Urothelium cell line (cell line): Measurements from ENCODE around the gene SETDB1.

Experiments used
- DNase-seq: peaks from one replicate; pipeline ENCODE4 v3.0.0; 2011; ENCODE audit warnings: low spot score, mixed read lengths
- FAIRE-seq: peaks from 2 replicates; lab custom pipeline; 2011; peaks lifted over from hg19 to GRCh38; lab: Jason Lieb, UNC

SETDB1 gene

GRCh38 chr1:150999926-151000325 is 73.8 kb downstream of the SETDB1 start:
- no peak for FAIRE-seq
- no peak for DNase-seq

DNA sequence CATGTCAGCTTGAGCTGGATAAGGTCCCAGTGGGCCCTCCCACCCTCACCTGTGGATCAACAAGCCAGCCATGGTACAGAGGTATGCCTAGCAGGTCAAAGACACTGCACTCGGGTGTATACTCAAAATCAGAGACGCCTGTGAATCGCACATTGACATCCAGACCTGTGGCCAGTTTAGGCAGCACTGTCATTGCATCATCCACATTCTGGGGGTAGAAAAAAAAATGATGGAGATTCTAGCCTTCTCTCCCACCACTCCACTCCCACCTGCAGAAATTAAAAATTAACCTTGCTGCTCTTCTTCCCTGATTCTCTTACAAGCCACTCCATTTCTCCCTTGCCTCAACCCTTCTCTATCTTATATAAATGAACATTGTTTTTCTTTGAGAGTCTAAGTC is 74.2 kb downstream of the SETDB1 start:
- no peak for FAIRE-seq
- DNase-seq, result no peak

DNA sequence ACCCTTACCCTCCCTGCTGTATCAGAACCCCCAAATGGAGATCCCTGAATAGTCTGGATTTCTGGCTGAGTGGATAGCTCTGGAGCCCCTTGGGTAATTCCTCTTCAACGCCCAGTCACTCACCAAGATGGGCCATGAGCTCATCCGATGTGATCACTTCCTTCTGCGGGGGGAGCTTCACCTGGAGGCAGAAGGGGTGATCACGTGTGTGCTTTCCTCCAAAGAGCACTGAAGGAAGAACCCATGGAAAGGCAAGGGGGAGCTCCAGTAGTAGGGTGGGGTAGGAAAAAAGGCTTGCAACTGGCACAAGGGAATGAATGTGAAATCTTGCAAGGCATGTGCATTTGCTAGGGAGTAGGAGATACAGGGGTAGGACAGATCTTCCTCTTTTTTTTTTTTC is 75.4 kb downstream of the SETDB1 start:
- peak; percentile 37 for DNase-seq
- no peak for FAIRE-seq

- no peak for DNase-seq
- FAIRE-seq, result no peak
Measured at GRCh38 chr1:151002051-151002450, 75.9 kb downstream of the SETDB1 start.

DNA sequence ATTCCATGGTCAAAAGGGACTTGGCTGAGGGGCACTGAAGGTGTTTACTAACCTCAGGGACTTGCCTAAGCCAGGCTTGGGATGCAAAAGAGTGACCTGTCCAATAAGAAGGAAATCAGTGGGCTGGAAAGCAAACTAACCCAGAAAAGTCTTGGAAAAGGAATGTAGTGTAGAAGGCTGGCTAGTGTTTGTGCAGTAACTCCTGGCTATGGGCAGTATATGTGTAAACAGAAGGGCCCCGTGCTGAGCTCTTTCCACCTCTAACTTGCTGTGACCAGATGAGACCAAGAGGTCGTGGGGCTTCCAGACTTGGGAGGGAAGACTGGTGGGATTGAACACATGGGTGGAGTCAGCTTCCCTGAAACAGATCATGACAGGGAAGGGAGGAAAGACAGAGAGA is 76.4 kb downstream of the SETDB1 start:
- FAIRE-seq (no peak), DNase-seq (no peak)

GRCh38 chr1:151003180-151003579 is 77.0 kb downstream of the SETDB1 start:
- DNase-seq (no peak), FAIRE-seq (no peak)

GRCh38 chr1:151005729-151006319 is 79.7 kb downstream of the SETDB1 start:
- DNase-seq (no peak), FAIRE-seq (no peak)

- no peak for FAIRE-seq
Measured at GRCh38 chr1:151006327-151007052, 80.3 kb downstream of the SETDB1 start, which contains the start of gene MINDY1. MINDY1 (minus strand) TSS chr1:151006902; CDS start chr1:151002617, 4,285 bp downstream.

GRCh38 chr1:151007853-151008243 is 81.7 kb downstream of the SETDB1 start:
- no peak for DNase-seq
- FAIRE-seq, result no peak

More at GRCh38 chr1:151006327-151007052, 80.3 kb downstream of the SETDB1 start, which contains the start of gene MINDY1:
- peak; percentile 86 for DNase-seq

- no peak for FAIRE-seq
- peak; percentile 99 for DNase-seq
Measured at GRCh38 chr1:151008244-151009205, 82.4 kb downstream of the SETDB1 start, which contains the start of gene PRUNE1. PRUNE1 (plus strand) TSS chr1:151008449; CDS start chr1:151008633, 184 bp downstream.

DNA sequence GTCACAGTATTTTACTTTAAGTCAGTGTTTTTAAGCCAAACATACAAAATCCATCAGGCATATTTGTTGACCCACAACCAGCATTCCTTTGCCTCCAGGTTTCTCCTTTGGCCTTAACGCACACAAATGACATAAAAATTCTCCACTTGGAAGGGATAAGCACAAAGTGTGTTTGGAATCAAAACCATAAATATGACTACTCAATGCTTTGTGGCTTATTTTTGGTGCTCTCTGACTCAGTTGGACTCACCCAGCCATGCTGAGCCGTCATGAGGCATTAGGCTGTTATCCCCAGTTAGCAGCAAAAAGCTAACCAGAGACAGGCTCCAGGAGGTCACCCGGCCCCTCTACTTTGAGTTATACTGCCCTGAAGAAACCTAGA is 83.0 kb downstream of the SETDB1 start:
- FAIRE-seq (no peak), DNase-seq (no peak)

GRCh38 chr1:151009674-151010345 is 83.6 kb downstream of the SETDB1 start:
- no peak for DNase-seq
- FAIRE-seq, result no peak

DNA sequence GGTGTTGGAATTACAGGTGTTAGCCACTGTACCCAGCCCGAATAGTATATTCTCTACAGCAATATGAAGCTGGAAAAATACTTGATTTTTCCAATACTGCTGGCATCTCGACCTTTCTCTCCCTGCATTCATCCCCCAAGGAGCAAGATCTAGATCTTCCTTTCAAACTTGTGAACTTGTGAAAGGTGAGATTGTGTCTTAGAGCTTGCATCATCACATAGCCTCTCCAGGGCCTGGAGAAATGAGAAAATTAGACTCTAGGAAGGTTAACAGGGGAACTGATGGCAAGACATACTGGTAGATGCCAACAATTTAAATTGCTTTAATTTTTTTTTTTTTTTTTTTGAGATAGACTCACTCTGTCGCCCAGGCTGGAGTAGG is 84.2 kb downstream of the SETDB1 start:
- no peak for DNase-seq
- FAIRE-seq, result no peak

DNA sequence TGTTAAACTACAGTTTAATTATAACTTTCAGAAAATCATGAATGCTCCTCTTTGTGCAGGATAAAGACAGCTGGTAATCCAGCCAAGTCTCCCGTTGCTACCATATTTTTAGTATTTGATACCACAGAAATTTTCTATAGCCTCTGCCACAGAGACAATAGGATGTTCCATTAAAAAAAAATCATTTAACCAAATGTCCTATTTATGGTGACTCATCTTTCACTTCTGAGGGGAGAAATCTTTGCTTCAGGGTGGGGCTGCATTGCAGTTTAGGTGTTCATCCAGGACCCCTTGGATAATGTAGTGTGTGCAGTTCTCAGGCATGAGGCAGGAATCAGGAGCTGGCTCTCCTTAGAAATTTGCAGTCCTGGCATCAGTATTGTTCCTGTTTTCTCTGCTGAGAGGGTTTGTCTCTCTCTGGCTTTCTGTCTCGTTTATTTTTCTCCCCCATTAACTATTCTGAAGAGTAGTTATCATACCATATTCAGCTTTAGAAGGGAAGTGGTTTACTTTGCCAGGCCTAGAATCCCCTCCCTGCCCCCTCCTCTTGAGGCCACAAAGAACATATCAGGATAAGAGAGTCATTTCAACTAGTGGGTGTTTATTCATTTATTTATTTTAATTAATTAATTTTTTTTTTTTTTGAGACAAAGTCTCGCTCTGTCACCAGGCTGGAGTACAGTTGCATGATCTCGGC is 85.1 kb downstream of the SETDB1 start:
- no peak for FAIRE-seq
- DNase-seq, result no peak

- no peak for FAIRE-seq
Measured at GRCh38 chr1:151012684-151013471, 86.7 kb downstream of the SETDB1 start.

GRCh38 chr1:151013518-151013917 is 87.4 kb downstream of the SETDB1 start:
- DNase-seq, result no peak
- FAIRE-seq, result no peak

More at GRCh38 chr1:151012684-151013471, 86.7 kb downstream of the SETDB1 start:
- DNase-seq, result no peak
